Endodermal cell (in vitro differentiated cells): ENCODE data around the gene GINS3. TPM values are rescaled to one million over a fixed set of nuclear protein-coding genes. Genes with fewer than 3 reads are reported as not detected.

Experiments
- DNase-seq: peaks from one replicate; pipeline ENCODE4 v3.0.0-alpha.2; 2017
- H3K27ac ChIP-seq: 2 replicates; pipeline ENCODE4 v1.5.1; 2013; ENCODE audit warnings: mild to moderate bottlenecking, low read depth, low read length, moderate library complexity
- H3K27me3 ChIP-seq: 2 replicates; pipeline ENCODE4 v1.6.1; 2013; ENCODE audit warnings: mild to moderate bottlenecking, low read length, moderate library complexity; ENCODE audit not compliant: insufficient read depth, control insufficient read depth, poor library complexity, severe bottlenecking
- H3K36me3 ChIP-seq: 2 replicates; pipeline ENCODE4 v1.7.0; 2013; ENCODE audit warnings: mild to moderate bottlenecking, low read length, moderate library complexity; ENCODE audit not compliant: control insufficient read depth, insufficient read depth
- H3K4me1 ChIP-seq: one replicate; pipeline ENCODE4 v1.7.0; 2013; ENCODE audit warnings: low read length; ENCODE audit not compliant: control insufficient read depth, insufficient read depth
- H3K4me3 ChIP-seq: 2 replicates; pipeline ENCODE4 v1.5.1; 2013; ENCODE audit warnings: mild to moderate bottlenecking, low read length, moderate library complexity
- H3K9ac ChIP-seq: 2 replicates; pipeline ENCODE4 v1.6.1; 2013; ENCODE audit warnings: mild to moderate bottlenecking, low read length, moderate library complexity; ENCODE audit not compliant: poor library complexity, severe bottlenecking; ENCODE audit errors: extremely low read depth
- H3K9me3 ChIP-seq: 2 replicates; pipeline ENCODE4 v1.6.1; 2013; ENCODE audit warnings: mild to moderate bottlenecking, low read length, moderate library complexity; ENCODE audit not compliant: control insufficient read depth
- H3K27ac Mint-ChIP-seq: 2 replicates; pipeline ENCODE4 v1.8.0; 2020; ENCODE audit warnings: mixed read lengths
- H3K27me3 Mint-ChIP-seq: 2 replicates; pipeline ENCODE4 v1.8.0; 2021; ENCODE audit warnings: mild to moderate bottlenecking, mixed read lengths; ENCODE audit not compliant: insufficient read depth
- H3K36me3 Mint-ChIP-seq: 2 replicates; pipeline ENCODE4 v1.8.0; 2020; ENCODE audit warnings: low read depth, mixed read lengths
- H3K4me1 Mint-ChIP-seq: 2 replicates; pipeline ENCODE4 v1.8.0; 2020; ENCODE audit warnings: mixed read lengths
- H3K4me3 Mint-ChIP-seq: 2 replicates; pipeline ENCODE4 v1.8.0; 2020; ENCODE audit warnings: mild to moderate bottlenecking, moderate library complexity, mixed read lengths
- H3K9me3 Mint-ChIP-seq: 2 replicates; pipeline ENCODE4 v1.8.0; 2020; ENCODE audit warnings: mild to moderate bottlenecking, mixed read lengths
- CTCF ChIP-seq: fragments of 200-600 bp; sonication (generic); conservative IDR thresholded peaks from 2 replicates; pipeline ENCODE4 v1.5.0; 2021; ENCODE audit warnings: antibody characterized with exemption, mild to moderate bottlenecking
- WGBS, 2 experiments: methylation state at CpG; one replicate each; pipeline versions ENCODE4 v1.1.5 to v1.1.7; 2013; ENCODE audit warnings: missing lambda C conversion rate in 2 of 2, mixed read lengths in 1 of 2; ENCODE audit not compliant: insufficient coverage in 1 of 2, insufficient read length in 1 of 2; 5-methylcytosine and 5-hydroxymethylcytosine counted together
- total RNA-seq, 2 donors: library from RNA; stranded (reverse); fragmentation: NEBNext Ultra II Directional in 1 of 2; extraction: Animal tissue kit (Norgen Biotek cat#: 25700) in 1 of 2; gene quantifications; 2 replicates in 1 of 2; 3 replicates in 1 of 2; pipeline ENCODE4 v1.2.1, GENCODE V29; 2021

The GINS3 gene
- total RNA-seq, 2 donors from 2014 or later: 10.5 to 14.7 TPM

GRCh38 chr16:58345574-58346354 lies 46.5 kb upstream of the GINS3 start:
- Histone ChIP-seq H3K9me3 (peaks cover 3% of the 10 kb centered on the region), H3K27ac (no peak overlapping the region), H3K4me3 (no peak overlapping the region), H3K9ac (no peak overlapping the region), H3K36me3 (no peaks in the 10 kb centered on the region), H3K4me1 (no peaks in the 10 kb centered on the region), H3K27me3 (no peaks in the 10 kb centered on the region)
- no peak overlapping the region for H3K27ac Mint-ChIP-seq
- TF ChIP-seq CTCF: peak; percentile 7
- no peaks in the 10 kb centered on the region for H3K9me3 Mint-ChIP-seq
- no peak for DNase-seq
- no peaks in the 10 kb centered on the region for H3K36me3 Mint-ChIP-seq
- H3K4me1 Mint-ChIP-seq: peaks cover 4% of the 10 kb centered on the region
- 95 to 99% methylated on average over 8 to 14 of the region's 14 CpGs for WGBS, 2 experiments
- no peak overlapping the region for H3K4me3 Mint-ChIP-seq
- peaks cover 2% of the 10 kb centered on the region for H3K27me3 Mint-ChIP-seq

GRCh38 chr16:58346831-58347371 lies 45.4 kb upstream of the GINS3 start:
- H3K4me1 Mint-ChIP-seq: peaks cover 4% of the 10 kb centered on the region
- Histone ChIP-seq H3K4me1 (no peaks in the 10 kb centered on the region), H3K9ac (no peak overlapping the region), H3K36me3 (no peaks in the 10 kb centered on the region), H3K9me3 (peaks cover 11% of the 10 kb centered on the region), H3K4me3 (no peak overlapping the region), H3K27me3 (no peaks in the 10 kb centered on the region), H3K27ac (no peak overlapping the region)
- H3K27ac Mint-ChIP-seq: no peak overlapping the region
- no peak overlapping the region for H3K4me3 Mint-ChIP-seq
- peaks cover 7% of the 10 kb centered on the region for H3K9me3 Mint-ChIP-seq
- DNase-seq: no peak
- TF ChIP-seq CTCF: no peak
- H3K27me3 Mint-ChIP-seq: peaks cover 2% of the 10 kb centered on the region
- 80 to 89% methylated on average over 5 of the region's 5 CpGs for WGBS, 2 experiments
- H3K36me3 Mint-ChIP-seq: no peaks in the 10 kb centered on the region

- peaks cover 17% of the 10 kb centered on the region for H3K9me3 ChIP-seq
- Mint-ChIP-seq H3K27ac (no peak overlapping the region), H3K4me3 (no peak overlapping the region), H3K27me3 (peaks cover 6% of the 10 kb centered on the region), H3K9me3 (peaks cover 25% of the 10 kb centered on the region), H3K4me1 (peaks cover 4% of the 10 kb centered on the region), H3K36me3 (no peaks in the 10 kb centered on the region)
- no peak for TF ChIP-seq CTCF
- no peak overlapping the region for H3K9ac ChIP-seq
- 77 to 93% methylated on average over 2 to 3 of the region's 3 CpGs for WGBS, 2 experiments
- no peak overlapping the region for H3K27ac ChIP-seq
- H3K36me3 ChIP-seq: no peaks in the 10 kb centered on the region
- no peak overlapping the region for H3K4me3 ChIP-seq
- H3K27me3 ChIP-seq: no peaks in the 10 kb centered on the region
- DNase-seq: no peak
- no peaks in the 10 kb centered on the region for H3K4me1 ChIP-seq
Observed at GRCh38 chr16:58348986-58349385, 43.3 kb upstream of the GINS3 start.
